ENCODE measurements around the gene TMEM232. TPM values are rescaled to one million over a fixed set of nuclear protein-coding genes. Genes with fewer than 3 reads are reported as not detected.

Gene TMEM232
- total RNA-seq, 2 experiments from 2014 or later, result 0.98 to 1.1 TPM

DNA sequence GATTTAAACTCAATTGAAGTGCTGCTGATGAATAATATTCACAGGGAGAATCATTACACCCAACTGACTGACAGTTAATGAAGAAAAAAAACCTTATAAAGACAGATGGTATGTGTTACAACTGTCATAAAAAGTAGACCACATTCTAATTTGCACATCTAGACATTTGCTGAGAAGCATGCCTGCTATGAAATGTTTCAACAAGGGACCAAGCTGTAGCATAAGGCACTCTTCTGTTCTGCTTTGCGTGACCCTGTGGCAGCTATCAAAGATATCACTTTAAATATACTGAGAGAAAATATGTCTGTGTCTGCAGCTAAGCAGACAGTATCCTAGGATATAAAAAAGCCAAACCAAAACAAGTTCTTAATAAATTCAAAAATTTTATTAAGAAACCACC lies 153.7 kb downstream of the TMEM232 start:
- Mint-ChIP-seq H3K36me3 (ENCODE audit: low read depth) (no peaks in the 10 kb centered on the region), H3K9me3 (no peaks in the 10 kb centered on the region), H3K27ac (no peak overlapping the region), H3K27me3 (no peaks in the 10 kb centered on the region), H3K4me3 (no peak overlapping the region), H3K4me1 (ENCODE audit: low read depth) (no peaks in the 10 kb centered on the region)
- Histone ChIP-seq H3K4me1 (ENCODE audit: insufficient read depth, low read length) (no peaks in the 10 kb centered on the region), H3K27ac (ENCODE audit: low read depth in 1 of 2, low read length in 2 of 2) (no peak overlapping the region), H3K9me3 (ENCODE audit: control insufficient read depth in 1 of 2, insufficient read depth in 1 of 2, low read length in 2 of 2) (no peaks in the 10 kb centered on the region), H3K27me3 (ENCODE audit: control insufficient read depth in 1 of 2, insufficient read depth in 2 of 2, low read length in 2 of 2) (peaks cover 0 to 2% of the 10 kb centered on the region in 2 experiments), H3K4me3 (ENCODE audit: low read length) (no peak overlapping the region), H3K36me3 (ENCODE audit: insufficient read depth, low read length) (no peaks in the 10 kb centered on the region)
- CTCF ChIA-PET, result no interaction called here
- intact Hi-C loops (cut with DNase I, micrococcal nuclease), result no loop called here
- no peak for ATAC-seq (ENCODE audit: poor library complexity)
- TF ChIP-seq, protein P1, sequence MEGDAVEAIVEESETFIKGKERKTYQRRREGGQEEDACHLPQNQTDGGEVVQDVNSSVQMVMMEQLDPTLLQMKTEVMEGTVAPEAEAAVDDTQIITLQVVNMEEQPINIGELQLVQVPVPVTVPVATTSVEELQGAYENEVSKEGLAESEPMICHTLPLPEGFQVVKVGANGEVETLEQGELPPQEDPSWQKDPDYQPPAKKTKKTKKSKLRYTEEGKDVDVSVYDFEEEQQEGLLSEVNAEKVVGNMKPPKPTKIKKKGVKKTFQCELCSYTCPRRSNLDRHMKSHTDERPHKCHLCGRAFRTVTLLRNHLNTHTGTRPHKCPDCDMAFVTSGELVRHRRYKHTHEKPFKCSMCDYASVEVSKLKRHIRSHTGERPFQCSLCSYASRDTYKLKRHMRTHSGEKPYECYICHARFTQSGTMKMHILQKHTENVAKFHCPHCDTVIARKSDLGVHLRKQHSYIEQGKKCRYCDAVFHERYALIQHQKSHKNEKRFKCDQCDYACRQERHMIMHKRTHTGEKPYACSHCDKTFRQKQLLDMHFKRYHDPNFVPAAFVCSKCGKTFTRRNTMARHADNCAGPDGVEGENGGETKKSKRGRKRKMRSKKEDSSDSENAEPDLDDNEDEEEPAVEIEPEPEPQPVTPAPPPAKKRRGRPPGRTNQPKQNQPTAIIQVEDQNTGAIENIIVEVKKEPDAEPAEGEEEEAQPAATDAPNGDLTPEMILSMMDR (IDR thresholded peaks at IDR 0.05), result no peak
- POLR2A ChIA-PET, result no interaction called here
- DNase-seq, result no peak

DNA sequence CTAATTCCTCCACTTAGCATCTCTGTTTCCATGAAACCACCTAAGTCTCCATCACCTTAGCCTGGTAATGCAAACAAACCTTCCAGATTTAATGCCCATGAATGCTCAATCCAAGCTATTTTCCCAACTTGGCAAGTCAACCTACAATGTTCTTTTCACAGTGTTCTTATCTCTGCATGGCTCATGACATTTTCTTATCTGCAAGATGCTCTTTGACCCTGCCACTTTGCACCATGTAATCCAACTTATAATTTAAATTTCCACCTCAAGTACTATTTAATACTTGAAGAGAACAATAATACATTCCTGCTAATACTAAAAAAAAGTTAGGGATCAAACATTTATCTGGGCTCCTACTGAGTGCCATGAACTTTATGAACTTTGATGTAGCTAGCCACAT lies 164.3 kb downstream of the TMEM232 start:
- H3K4me1 Mint-ChIP-seq (ENCODE audit: low read depth), result no peaks in the 10 kb centered on the region
- no peak overlapping the region for H3K27ac Mint-ChIP-seq
- ATAC-seq (ENCODE audit: poor library complexity) (no peak), DNase-seq (no peak)
- no peaks in the 10 kb centered on the region for H3K36me3 Mint-ChIP-seq (ENCODE audit: low read depth)
- no peak overlapping the region for H3K4me3 Mint-ChIP-seq
- ChIA-PET CTCF (no interaction called here), POLR2A (interaction anchor here (1.1 kb wide), 1 partner anchor 10 kb away, joined by 3 read pairs; no protein-coding TSS in a partner anchor)
- H3K4me1 ChIP-seq (ENCODE audit: insufficient read depth, low read length), result no peaks in the 10 kb centered on the region
- no peaks in the 10 kb centered on the region for H3K27me3 ChIP-seq (ENCODE audit: control insufficient read depth in 1 of 2, insufficient read depth in 2 of 2, low read length in 2 of 2)
- H3K4me3 ChIP-seq (ENCODE audit: low read length), result no peak overlapping the region
- intact Hi-C loops (cut with DNase I, micrococcal nuclease), result no loop called here
- H3K36me3 ChIP-seq (ENCODE audit: insufficient read depth, low read length), result no peaks in the 10 kb centered on the region
- H3K9me3 Mint-ChIP-seq, result no peaks in the 10 kb centered on the region
- H3K27me3 Mint-ChIP-seq, result peaks cover 11% of the 10 kb centered on the region
- H3K27ac ChIP-seq (ENCODE audit: low read depth in 1 of 2, low read length in 2 of 2), result no peak overlapping the region
- TF ChIP-seq, protein P1 (IDR thresholded peaks at IDR 0.05), result no peak
- peaks cover 0 to 5% of the 10 kb centered on the region in 2 experiments for H3K9me3 ChIP-seq (ENCODE audit: control insufficient read depth in 1 of 2, insufficient read depth in 1 of 2, low read length in 2 of 2)

DNA sequence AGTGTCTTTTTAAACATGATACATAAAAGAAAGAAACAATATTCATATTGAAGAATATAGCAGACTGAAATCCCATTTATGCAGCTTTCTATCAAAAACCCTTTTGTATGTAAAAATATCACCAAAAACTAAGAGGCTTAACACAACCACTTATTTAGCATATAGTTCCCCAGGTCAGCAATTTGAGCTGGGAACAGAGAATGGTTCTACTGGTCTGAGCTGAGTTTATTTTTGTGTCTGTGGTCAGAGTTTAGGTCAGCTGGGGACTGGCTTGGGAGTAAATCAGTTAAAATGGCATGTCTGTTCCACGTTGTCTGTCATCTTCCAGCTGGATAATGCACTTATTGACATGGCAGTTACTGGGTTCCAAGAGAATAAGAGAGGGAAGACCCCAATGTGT lies 165.0 kb downstream of the TMEM232 start:
- Mint-ChIP-seq H3K4me1 (ENCODE audit: low read depth) (no peaks in the 10 kb centered on the region), H3K36me3 (ENCODE audit: low read depth) (no peaks in the 10 kb centered on the region), H3K27me3 (peaks cover 11% of the 10 kb centered on the region), H3K4me3 (no peak overlapping the region), H3K27ac (no peak overlapping the region), H3K9me3 (no peaks in the 10 kb centered on the region)
- CTCF ChIA-PET, result no interaction called here
- peaks cover 0 to 5% of the 10 kb centered on the region in 2 experiments for H3K9me3 ChIP-seq (ENCODE audit: control insufficient read depth in 1 of 2, insufficient read depth in 1 of 2, low read length in 2 of 2)
- no peaks in the 10 kb centered on the region for H3K4me1 ChIP-seq (ENCODE audit: insufficient read depth, low read length)
- ATAC-seq (ENCODE audit: poor library complexity) (no peak), DNase-seq (no peak)
- TF ChIP-seq, protein P1 (IDR thresholded peaks at IDR 0.05), result no peak
- H3K36me3 ChIP-seq (ENCODE audit: insufficient read depth, low read length), result no peaks in the 10 kb centered on the region
- no peak overlapping the region for H3K4me3 ChIP-seq (ENCODE audit: low read length)
- H3K27ac ChIP-seq (ENCODE audit: low read depth in 1 of 2, low read length in 2 of 2), result no peak overlapping the region
- intact Hi-C loops (cut with DNase I, micrococcal nuclease), result no loop called here
- POLR2A ChIA-PET, result no interaction called here
- no peaks in the 10 kb centered on the region for H3K27me3 ChIP-seq (ENCODE audit: control insufficient read depth in 1 of 2, insufficient read depth in 2 of 2, low read length in 2 of 2)

All from CD4-positive, alpha-beta T cell (primary cell).